Liver (tissue), 9 donors: ENCODE data around the gene CCDC8. TPM values are rescaled to one million over a fixed set of nuclear protein-coding genes. Genes with fewer than 3 reads are reported as not detected.

Source experiments
- DNase-seq: peaks from one replicate; pipeline ENCODE4 v3.0.0-alpha.2; 2017; ENCODE audit warnings: low spot score
- H3K27ac ChIP-seq, 2 donors: one replicate each; pipeline ENCODE4 v1.7.0; 2013; ENCODE audit warnings: inconsistent platforms in 2 of 2, low read length in 2 of 2, control low read depth in 1 of 2, low read depth in 1 of 2, mild to moderate bottlenecking in 1 of 2
- H3K27me3 ChIP-seq, 4 donors: one replicate each; pipeline versions ENCODE4 v1.6.1 to v1.7.0; 2013; ENCODE audit warnings: low read length in 3 of 4, inconsistent platforms in 1 of 4, mild to moderate bottlenecking in 1 of 4, moderate library complexity in 1 of 4; ENCODE audit not compliant: control insufficient read depth in 4 of 4, insufficient read depth in 4 of 4
- H3K36me3 ChIP-seq, 4 donors: one replicate each; pipeline versions ENCODE4 v1.6.1 to v1.7.0; 2013; ENCODE audit warnings: low read length in 3 of 4, mild to moderate bottlenecking in 3 of 4, low read depth in 1 of 4, moderate library complexity in 1 of 4; ENCODE audit not compliant: control insufficient read depth in 4 of 4, insufficient read depth in 3 of 4
- H3K4me1 ChIP-seq, 4 donors: one replicate each; pipeline versions ENCODE4 v1.6.1 to v1.7.0; 2013; ENCODE audit warnings: low read length in 3 of 4, mild to moderate bottlenecking in 3 of 4, moderate library complexity in 1 of 4; ENCODE audit not compliant: control insufficient read depth in 4 of 4, insufficient read depth in 4 of 4
- H3K4me3 ChIP-seq, 3 donors: one replicate each; pipeline versions ENCODE4 v1.6.1 to v1.7.0; 2013; ENCODE audit warnings: low read length in 3 of 3, control low read depth in 1 of 3, low read depth in 1 of 3, mild to moderate bottlenecking in 1 of 3
- H3K9ac ChIP-seq, 2 donors: one replicate each; pipeline ENCODE4 v1.7.0; 2013; ENCODE audit warnings: low read length in 2 of 2, mild to moderate bottlenecking in 2 of 2, moderate library complexity in 2 of 2, control low read depth in 1 of 2, low read depth in 1 of 2
- H3K9me3 ChIP-seq, 4 donors: one replicate each; pipeline versions ENCODE4 v1.6.1 to v1.7.0; 2013; ENCODE audit warnings: low read length in 3 of 4; ENCODE audit not compliant: control insufficient read depth in 4 of 4
- EGR1 ChIP-seq, 2 donors: IDR thresholded peaks; 2 replicates each; pipeline ENCODE4 v1.6.1; 2016 to 2018; ENCODE audit warnings: antibody characterized with exemption in 2 of 2, low read depth in 2 of 2
- FOXA1 ChIP-seq: IDR thresholded peaks from 2 replicates; pipeline ENCODE4 v1.6.1; 2016; ENCODE audit warnings: antibody characterized with exemption
- FOXA2 ChIP-seq: IDR thresholded peaks from 2 replicates; pipeline ENCODE4 v1.6.1; 2016; ENCODE audit warnings: antibody characterized with exemption
- GABPA ChIP-seq, 2 donors: IDR thresholded peaks in 1 of 2; conservative IDR thresholded peaks in 1 of 2; 2 replicates each; pipeline ENCODE4 v1.6.1; 2016; ENCODE audit warnings: antibody characterized with exemption in 2 of 2, mild to moderate bottlenecking in 1 of 2, moderate library complexity in 1 of 2
- HNF4A ChIP-seq, 2 donors: conservative IDR thresholded peaks; 2 replicates each; pipeline ENCODE4 v1.6.1; 2016; ENCODE audit warnings: antibody characterized with exemption in 2 of 2, mild to moderate bottlenecking in 2 of 2
- HNF4G ChIP-seq: IDR thresholded peaks from 2 replicates; pipeline ENCODE4 v1.6.1; 2016; ENCODE audit warnings: antibody characterized with exemption
- JUND ChIP-seq, 2 donors: IDR thresholded peaks; 2 replicates each; pipeline ENCODE4 v1.6.1; 2016; ENCODE audit warnings: antibody characterized with exemption in 2 of 2
- NR2F2 ChIP-seq: IDR thresholded peaks from 2 replicates; pipeline ENCODE4 v1.6.1; 2016; ENCODE audit warnings: antibody characterized with exemption
- RAD21 ChIP-seq, 2 donors: IDR thresholded peaks; 2 replicates each; pipeline ENCODE4 v1.6.1; 2016; ENCODE audit warnings: antibody characterized with exemption in 2 of 2, mild to moderate bottlenecking in 2 of 2
- RXRA ChIP-seq, 2 donors: IDR thresholded peaks; 2 replicates each; pipeline ENCODE4 v1.6.1; 2017 to 2018; ENCODE audit warnings: antibody characterized with exemption in 2 of 2, mild to moderate bottlenecking in 1 of 2
- SP1 ChIP-seq: IDR thresholded peaks from 2 replicates; pipeline ENCODE4 v1.6.1; 2018; ENCODE audit warnings: antibody characterized with exemption, mild to moderate bottlenecking
- TAF1 ChIP-seq: conservative IDR thresholded peaks from 2 replicates; pipeline ENCODE4 v1.6.1; 2016; ENCODE audit warnings: antibody characterized with exemption, mild to moderate bottlenecking
- YY1 ChIP-seq: IDR thresholded peaks from 2 replicates; pipeline ENCODE4 v1.6.1; 2016; ENCODE audit warnings: antibody characterized with exemption, mild to moderate bottlenecking
- WGBS: extraction: QIAGEN DNeasy Blood & Tissue Kit; methylation state at CpG from one replicate; pipeline ENCODE4 v1.1.7; 2013; 5-methylcytosine and 5-hydroxymethylcytosine counted together
- polyA plus RNA-seq, 2 donors: library from polyadenylated mRNA; stranded (reverse) in 1 of 2; unstranded in 1 of 2; fragments of 200-250 nt in 1 of 2; fragments of >200 nt in 1 of 2; fragmentation: Nextera tagmentation in 1 of 2; extraction: Ambion mirVana in 1 of 2; gene quantifications; one replicate each; pipeline versions ENCODE4 v1.2.1 to v1.2.3, GENCODE V29; 2013 to 2015
- total RNA-seq, 2 donors: library from RNA; depleted of rRNA; stranded (reverse); fragments of >200 nt; gene quantifications; one replicate each; pipeline ENCODE4 v1.2.3, GENCODE V29; 2014
- TF ChIP-seq, protein P1 (sequence below): IDR thresholded peaks from 2 replicates; pipeline ENCODE4 v1.6.1; 2016; ENCODE audit warnings: antibody characterized with exemption
- TF ChIP-seq, protein P2 (sequence below): IDR thresholded peaks from 2 replicates; pipeline ENCODE4 v1.6.1; 2016; ENCODE audit warnings: antibody characterized with exemption
- TF ChIP-seq, protein P3 (sequence below): IDR thresholded peaks from 2 replicates; pipeline ENCODE4 v1.6.1; 2016; ENCODE audit warnings: antibody characterized with exemption, mild to moderate bottlenecking
- TF ChIP-seq, protein P4 (sequence below): fragments of 150-350 bp; IDR thresholded peaks from 2 replicates; pipeline ENCODE4 v1.5.1; 2017; ENCODE audit warnings: improper control_type of control experiment, low read depth, low read length; ENCODE audit not compliant: missing input control
- donor health status: healthy.
- donor health status: healthy.
- donor health status: healthy.
- donor health status: healthy.
- donor health status: healthy.

Gene CCDC8
- total and polyA plus RNA-seq, 4 donors = 0.18 to 5.9 (median 0.62) TPM

GRCh38 chr19:46454244-46454643, 40.9 kb upstream of the CCDC8 start:
- Histone ChIP-seq H3K9ac (no peak overlapping the region), H3K27ac (no peak overlapping the region), H3K36me3 (no peaks in the 10 kb centered on the region), H3K4me3 (no peak overlapping the region), H3K4me1 (no peaks in the 10 kb centered on the region), H3K27me3 (no peaks in the 10 kb centered on the region), H3K9me3 (no peaks in the 10 kb centered on the region)
- TF ChIP-seq RAD21 (IDR thresholded peaks at IDR 0.05) = no peak
- TF ChIP-seq HNF4G = no peak
- TF ChIP-seq, protein P1, sequence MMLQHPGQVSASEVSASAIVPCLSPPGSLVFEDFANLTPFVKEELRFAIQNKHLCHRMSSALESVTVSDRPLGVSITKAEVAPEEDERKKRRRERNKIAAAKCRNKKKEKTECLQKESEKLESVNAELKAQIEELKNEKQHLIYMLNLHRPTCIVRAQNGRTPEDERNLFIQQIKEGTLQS = no peak
- TF ChIP-seq GABPA (IDR thresholded peaks at IDR 0.05 in 1 of 2, conservative IDR thresholded peaks at IDR 0.05 in 1 of 2) = no peak
- TF ChIP-seq YY1 = no peak
- no peak for DNase-seq
- WGBS = 44% methylated on average over 3 of the region's 3 CpGs

- no peak for TF ChIP-seq JUND (IDR thresholded peaks at IDR 0.05)
- TF ChIP-seq, protein P1 = no peak
- TF ChIP-seq RXRA (IDR thresholded peaks at IDR 0.05) = no peak
- no peak for TF ChIP-seq GABPA (IDR thresholded peaks at IDR 0.05 in 1 of 2, conservative IDR thresholded peaks at IDR 0.05 in 1 of 2)
- TF ChIP-seq, protein P2, sequence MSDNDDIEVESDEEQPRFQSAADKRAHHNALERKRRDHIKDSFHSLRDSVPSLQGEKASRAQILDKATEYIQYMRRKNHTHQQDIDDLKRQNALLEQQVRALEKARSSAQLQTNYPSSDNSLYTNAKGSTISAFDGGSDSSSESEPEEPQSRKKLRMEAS = no peak
- TF ChIP-seq TAF1 = no peak
- TF ChIP-seq, protein P3, sequence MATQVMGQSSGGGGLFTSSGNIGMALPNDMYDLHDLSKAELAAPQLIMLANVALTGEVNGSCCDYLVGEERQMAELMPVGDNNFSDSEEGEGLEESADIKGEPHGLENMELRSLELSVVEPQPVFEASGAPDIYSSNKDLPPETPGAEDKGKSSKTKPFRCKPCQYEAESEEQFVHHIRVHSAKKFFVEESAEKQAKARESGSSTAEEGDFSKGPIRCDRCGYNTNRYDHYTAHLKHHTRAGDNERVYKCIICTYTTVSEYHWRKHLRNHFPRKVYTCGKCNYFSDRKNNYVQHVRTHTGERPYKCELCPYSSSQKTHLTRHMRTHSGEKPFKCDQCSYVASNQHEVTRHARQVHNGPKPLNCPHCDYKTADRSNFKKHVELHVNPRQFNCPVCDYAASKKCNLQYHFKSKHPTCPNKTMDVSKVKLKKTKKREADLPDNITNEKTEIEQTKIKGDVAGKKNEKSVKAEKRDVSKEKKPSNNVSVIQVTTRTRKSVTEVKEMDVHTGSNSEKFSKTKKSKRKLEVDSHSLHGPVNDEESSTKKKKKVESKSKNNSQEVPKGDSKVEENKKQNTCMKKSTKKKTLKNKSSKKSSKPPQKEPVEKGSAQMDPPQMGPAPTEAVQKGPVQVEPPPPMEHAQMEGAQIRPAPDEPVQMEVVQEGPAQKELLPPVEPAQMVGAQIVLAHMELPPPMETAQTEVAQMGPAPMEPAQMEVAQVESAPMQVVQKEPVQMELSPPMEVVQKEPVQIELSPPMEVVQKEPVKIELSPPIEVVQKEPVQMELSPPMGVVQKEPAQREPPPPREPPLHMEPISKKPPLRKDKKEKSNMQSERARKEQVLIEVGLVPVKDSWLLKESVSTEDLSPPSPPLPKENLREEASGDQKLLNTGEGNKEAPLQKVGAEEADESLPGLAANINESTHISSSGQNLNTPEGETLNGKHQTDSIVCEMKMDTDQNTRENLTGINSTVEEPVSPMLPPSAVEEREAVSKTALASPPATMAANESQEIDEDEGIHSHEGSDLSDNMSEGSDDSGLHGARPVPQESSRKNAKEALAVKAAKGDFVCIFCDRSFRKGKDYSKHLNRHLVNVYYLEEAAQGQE = no peak
- TF ChIP-seq RAD21 (IDR thresholded peaks at IDR 0.05) = no peak
- TF ChIP-seq NR2F2 = no peak
- no peak for TF ChIP-seq FOXA2
- no peak for TF ChIP-seq SP1
- TF ChIP-seq HNF4G = no peak
- TF ChIP-seq, protein P4, sequence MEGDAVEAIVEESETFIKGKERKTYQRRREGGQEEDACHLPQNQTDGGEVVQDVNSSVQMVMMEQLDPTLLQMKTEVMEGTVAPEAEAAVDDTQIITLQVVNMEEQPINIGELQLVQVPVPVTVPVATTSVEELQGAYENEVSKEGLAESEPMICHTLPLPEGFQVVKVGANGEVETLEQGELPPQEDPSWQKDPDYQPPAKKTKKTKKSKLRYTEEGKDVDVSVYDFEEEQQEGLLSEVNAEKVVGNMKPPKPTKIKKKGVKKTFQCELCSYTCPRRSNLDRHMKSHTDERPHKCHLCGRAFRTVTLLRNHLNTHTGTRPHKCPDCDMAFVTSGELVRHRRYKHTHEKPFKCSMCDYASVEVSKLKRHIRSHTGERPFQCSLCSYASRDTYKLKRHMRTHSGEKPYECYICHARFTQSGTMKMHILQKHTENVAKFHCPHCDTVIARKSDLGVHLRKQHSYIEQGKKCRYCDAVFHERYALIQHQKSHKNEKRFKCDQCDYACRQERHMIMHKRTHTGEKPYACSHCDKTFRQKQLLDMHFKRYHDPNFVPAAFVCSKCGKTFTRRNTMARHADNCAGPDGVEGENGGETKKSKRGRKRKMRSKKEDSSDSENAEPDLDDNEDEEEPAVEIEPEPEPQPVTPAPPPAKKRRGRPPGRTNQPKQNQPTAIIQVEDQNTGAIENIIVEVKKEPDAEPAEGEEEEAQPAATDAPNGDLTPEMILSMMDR = no peak
- no peak for TF ChIP-seq FOXA1
- TF ChIP-seq HNF4A (conservative IDR thresholded peaks at IDR 0.05) = no peak
- TF ChIP-seq YY1 = no peak
- TF ChIP-seq EGR1 (IDR thresholded peaks at IDR 0.05; ENCODE audit: low read depth in 2 of 2) = no peak
- 80% methylated on average over 6 of the region's 6 CpGs for WGBS
- no peaks in the 10 kb centered on the region for H3K9me3 ChIP-seq
- H3K27ac ChIP-seq = no peak overlapping the region
- H3K4me1 ChIP-seq = no peaks in the 10 kb centered on the region
- H3K36me3 ChIP-seq = no peaks in the 10 kb centered on the region
- DNase-seq = no peak
- no peak overlapping the region for H3K4me3 ChIP-seq
- no peak overlapping the region for H3K9ac ChIP-seq
- no peaks in the 10 kb centered on the region for H3K27me3 ChIP-seq
Observed at GRCh38 chr19:46453661-46454060, 40.3 kb upstream of the CCDC8 start.
